COLO829 (cell line): ENCODE results near the gene COPZ2.
"Not testable (repeated sequence)": the region's sequence is repeated elsewhere in the genome, so short reads cannot be mapped to it uniquely, and the experiment has no call there.

Experiments
- DNase-seq: peaks from one replicate; pipeline ENCODE4 v3.0.0; 2012; ENCODE audit warnings: low spot score

Gene COPZ2

DNA sequence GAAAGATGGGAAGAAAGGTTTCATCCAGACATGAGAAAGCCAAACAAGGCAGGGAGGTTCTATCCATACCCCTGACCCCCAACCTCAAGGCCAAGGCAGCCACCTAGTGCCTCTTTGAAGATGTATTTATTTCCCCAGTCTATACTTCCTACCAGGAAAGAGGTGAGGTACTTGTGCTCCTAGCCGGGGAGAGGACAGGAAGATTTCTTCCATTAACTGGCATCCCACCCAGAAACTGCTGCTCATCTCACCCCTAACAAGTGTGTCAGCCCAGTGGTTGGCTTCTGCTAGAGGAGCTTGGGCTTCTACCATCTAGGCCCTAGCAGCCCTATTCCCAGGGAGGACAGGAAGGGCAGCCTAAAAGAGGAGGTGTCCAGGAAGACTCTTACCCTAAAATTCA lies 8.9 kb downstream of the COPZ2 start:
- DNase-seq: no peak

DNA sequence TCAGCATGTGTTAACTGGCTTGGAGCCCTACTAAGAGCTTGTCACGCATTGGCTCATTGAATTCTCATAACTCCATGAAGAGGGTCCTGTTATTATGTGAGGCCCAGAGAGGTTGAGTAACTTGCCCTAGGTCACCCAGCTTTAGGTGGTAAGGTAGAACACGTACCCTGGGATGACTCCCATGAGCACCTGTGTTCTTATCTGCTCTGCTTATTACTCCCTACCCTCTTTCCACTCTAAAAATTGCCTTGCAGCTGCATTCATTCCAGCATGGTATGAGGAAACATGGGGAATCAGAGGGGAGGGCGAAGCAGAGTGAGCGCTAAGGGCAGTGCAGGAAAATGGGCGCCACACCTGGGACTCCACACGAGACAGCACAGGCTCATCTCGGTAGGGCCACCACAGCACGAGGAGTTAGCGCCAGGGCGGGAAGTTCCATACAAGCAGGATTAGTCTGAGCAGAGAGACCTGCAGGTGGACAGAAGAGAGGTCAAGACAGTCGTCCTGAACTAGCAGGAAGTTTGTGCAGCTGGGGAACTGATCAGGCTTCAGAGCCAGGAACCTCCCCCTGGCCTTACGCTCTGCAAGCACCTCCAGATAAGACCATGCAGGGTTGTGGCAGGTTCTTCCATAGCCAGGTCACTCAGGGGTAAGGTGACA lies 10.1 kb downstream of the COPZ2 start:
- DNase-seq: no peak

DNA sequence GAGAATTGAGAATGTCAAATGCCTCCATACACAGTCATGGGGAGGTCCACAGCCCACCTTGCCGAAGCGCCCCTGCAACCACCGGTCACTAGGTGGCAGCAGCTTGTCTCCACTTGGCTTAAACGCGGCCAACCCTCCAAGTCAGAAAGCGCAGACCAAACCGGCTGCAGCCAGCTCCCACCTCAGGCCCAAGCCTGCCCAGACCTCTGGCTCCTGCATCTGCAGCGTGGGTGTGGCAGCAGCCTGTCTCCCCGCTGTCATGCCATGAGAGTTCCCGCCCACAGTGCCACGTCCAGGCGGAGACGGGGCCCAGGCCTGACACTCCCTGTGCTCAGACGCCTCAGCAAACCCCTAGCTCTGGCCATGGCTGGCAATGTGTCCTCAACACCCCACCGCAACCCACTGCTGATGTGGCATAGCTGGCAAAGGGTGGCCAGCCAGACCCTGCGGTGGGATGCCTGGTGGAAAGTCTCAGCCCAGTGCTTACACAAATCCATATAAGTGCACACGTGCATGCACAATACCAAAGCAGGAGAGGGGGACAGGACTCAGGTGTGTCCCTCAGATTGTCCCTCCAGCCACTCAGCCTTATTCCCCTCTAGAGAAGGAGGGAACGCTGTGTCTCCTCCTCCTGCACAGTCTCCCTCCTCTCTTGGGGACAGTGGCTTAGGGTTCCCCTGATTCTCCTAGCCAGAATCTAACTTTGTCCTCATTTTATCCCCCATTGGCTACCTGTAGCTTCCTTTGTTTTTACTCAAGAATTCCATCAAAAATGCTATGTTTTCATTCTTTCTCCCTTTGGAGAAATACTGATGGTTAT lies 10.9 kb downstream of the COPZ2 start:
- DNase-seq: peak; percentile 74

- no peak for DNase-seq
Observed at GRCh38 chr17:48025904-48026501, 11.6 kb downstream of the COPZ2 start.

DNA sequence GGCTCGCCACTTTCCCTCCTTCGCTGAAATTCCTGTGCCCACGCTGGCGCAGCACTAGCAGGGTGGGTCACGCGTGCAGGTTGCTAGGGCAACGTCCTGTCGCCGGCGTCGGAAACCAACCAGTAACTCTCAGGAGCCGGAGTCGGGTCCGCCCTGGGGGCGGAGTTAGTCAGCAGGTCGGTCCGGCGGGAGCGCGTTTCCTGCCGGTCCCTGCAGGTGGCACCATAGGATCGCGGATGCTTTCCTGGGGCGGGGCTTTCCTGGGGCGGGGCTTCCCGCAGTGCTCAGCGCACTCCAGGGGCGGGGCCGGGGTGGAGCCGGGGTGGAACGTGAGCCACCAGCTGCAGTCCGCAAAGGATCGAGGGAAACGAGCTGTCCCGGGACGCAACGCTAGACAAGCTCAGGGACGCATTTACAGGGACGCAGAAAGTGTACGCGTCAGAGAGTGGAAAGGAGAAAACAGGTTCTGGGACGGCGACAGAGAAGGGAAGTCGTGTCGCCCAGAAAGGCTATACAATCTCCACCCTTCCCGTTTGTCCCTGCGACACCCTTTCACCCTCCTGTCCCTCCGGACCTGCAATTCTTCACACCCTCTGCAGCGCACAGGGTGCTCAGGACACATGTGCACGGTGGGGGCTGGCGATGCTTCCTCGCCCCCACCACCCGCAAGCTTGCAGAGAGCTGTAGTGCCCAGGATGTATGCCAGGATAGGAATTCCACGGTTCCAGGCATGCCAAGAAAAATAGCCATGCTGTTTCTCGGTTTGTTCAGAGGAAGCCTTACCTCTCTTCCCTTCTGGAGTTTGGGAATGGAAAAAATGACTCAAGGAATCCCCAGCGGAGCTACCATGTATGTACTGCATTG lies 12.3 kb downstream of the COPZ2 start:
- DNase-seq: peak; percentile 97

DNA sequence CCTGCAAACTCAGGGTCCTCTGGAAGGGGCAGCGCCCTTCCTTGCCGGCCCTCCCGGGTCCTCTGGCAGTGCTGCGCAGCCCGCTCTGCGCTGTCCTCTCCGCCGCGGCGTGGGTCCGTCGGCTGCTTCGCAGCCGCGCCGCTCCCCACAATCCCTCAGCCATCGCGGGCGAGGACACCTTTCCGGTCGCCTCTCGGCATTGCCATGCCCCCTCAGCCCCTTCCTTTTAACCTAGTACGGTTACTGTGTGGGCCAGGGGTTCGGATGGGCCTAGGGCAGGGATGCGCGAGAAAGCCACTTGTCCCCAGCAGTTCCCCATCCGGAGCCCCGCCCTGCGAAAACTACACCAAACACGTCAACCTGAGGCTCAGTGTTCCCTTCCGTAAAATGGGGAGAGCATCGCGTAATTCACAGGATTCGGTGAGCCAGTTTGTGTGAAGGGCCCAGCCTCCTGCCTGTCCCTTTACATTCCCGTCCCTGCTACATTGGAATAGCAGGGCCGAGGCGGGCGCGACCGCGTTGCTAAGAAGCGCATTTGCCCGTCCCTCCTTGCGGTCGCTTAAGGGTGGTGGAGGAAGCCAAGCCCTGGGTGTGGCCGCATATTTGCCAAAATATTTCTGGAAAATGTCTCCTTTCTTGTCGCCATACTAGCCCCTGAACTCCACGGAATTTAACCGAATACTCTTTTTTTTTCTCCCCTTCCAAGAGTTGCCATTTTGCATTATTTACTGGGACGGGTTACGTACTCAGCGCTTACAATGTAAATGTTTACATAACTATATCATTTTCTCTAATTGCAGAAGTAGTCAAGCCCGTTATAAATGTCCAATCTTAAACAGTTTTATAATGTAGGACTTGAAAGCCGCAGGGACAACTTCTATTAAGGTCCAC lies 13.2 kb downstream of the COPZ2 start:
- no peak for DNase-seq

DNA sequence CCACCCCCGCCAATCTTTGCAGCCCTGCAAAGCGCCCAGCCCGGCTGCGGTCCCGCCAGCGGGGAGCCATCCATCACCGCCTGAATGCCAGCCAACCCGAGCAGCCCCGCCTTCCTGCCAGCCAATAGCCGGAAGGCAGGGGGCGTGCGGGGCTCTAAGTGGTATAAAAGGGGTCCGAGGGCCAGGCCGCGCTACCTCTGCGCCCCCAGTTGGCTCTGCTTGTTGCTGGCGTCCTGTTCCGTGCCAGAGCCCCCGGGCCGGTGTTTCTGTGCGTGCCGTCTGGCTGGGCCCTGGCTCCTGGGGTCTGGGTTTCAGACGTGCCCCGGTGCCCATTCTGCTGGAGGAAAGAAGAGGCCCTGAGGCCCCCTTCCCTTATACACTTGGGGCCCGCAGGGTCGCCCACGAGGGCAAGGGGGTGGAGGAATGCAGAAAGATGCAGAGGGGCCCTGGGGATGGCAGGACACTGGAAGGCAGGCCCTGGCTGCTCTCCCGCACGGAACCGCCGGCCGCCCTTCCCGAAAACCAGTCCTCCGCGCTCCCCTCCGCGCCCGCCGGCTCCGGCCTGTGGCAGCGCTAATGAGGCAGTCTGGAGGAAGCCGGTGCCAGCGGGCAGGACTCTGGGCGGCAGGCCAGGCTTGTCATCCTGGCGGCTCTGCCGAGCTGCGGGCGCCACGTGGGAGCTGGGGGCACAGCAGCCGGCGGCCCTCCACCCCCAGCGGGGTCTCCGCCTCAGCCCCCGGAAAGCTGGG lies 14.0 kb downstream of the COPZ2 start:
- no peak for DNase-seq

GRCh38 chr17:48022901-48023300 lies 14.7 kb downstream of the COPZ2 start:
- no peak for DNase-seq

DNA sequence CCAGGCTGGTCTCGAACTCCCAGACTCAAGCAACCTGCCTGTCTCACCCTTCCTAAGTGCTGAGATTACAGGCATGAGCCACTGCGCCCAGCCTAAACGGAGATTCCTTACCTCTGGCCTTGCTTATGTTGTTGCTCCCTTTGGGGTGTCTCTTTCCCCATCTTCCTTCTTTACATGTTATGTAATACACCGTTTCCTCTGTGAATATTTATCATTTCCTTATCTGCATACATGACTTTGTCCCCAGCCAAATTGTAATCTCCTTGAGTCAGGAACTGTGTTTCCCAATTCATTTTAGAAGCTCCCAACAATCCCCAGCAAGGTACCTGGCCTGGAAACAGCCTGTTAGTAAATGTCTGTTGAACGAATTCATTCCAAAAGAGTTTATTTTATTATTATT lies 15.7 kb downstream of the COPZ2 start:
- no peak for DNase-seq

DNA sequence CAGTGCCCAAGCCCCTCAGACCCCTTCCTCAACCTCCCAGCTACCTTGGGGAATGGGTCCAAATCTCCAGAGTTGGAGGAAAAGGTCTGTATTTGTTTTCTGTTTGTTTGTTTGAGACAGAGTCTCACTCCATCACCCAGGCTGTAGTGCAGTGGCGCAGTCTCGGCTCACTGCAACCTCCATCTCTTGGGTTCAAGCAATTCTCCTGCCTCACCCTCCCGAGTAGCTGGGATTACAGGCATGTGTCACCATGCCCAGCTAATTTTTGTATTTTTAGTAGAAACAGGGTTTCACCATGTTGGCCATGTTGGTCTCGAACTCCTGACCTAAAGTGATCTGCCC lies 19.8 kb downstream of the COPZ2 start:
- DNase-seq: not testable (repeated sequence)

GRCh38 chr17:48016112-48016511 lies 21.5 kb downstream of the COPZ2 start:
- DNase-seq: no peak

- DNase-seq: no peak
Observed at GRCh38 chr17:48014595-48015111, 22.9 kb downstream of the COPZ2 start.

- DNase-seq: peak; percentile 89
Observed at GRCh38 chr17:48013876-48014594, 23.6 kb downstream of the COPZ2 start.

DNA sequence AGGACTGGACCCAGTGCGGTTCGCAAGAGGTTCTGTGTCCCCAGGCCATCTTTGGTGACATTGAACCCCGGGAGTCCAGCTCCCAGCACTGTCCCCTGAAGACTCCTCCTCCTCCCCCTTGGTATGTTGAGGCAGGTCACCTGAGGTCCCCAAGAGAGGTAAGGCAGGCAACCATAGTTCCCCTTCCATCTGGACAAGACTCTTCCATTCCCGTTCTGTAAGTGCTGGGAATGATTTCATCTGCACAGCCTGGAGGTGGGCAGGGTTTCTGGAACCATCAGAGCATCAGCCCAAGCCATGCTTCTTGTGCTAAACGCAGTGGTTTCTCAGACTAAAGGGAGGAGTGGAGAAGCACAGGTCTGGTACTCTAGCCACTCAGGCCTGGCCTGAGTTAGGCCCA lies 24.9 kb downstream of the COPZ2 start:
- no peak for DNase-seq

- no peak for DNase-seq
Observed at GRCh38 chr17:48012151-48012520, 25.5 kb downstream of the COPZ2 start.

GRCh38 chr17:48011405-48012150 lies 26.0 kb downstream of the COPZ2 start:
- no peak for DNase-seq

DNA sequence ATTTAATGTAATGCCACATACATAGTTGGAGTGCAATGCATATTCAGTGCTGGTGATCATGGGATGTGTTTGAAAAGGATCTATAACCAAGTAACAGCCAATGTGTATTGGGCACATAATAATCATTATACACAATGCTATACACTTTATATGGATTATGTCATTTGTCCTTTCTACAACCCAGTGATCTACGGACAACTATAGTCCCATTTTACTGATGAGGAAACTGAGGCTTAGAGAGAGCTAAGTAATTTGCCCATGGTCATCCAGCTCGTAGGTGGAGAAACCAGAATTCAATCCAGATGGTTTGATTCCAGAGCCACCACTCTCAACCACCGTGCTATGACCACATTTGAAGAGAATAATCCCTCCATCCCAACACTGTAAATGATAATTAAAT lies 27.4 kb downstream of the COPZ2 start:
- no peak for DNase-seq

- DNase-seq: no peak
Observed at GRCh38 chr17:48006936-48007709, 30.5 kb downstream of the COPZ2 start.
